Right lobe of liver (tissue), 4 donors: Measurements from ENCODE around the gene F12.

ENCODE experiments used
- POLR2A ChIP-seq: fragments of 450-650 bp; IDR thresholded peaks from one replicate; pipeline ENCODE4 v1.6.1; 2017; ENCODE audit warnings: antibody characterized with exemption, mild to moderate bottlenecking
- TF ChIP-seq, protein P1 (sequence below), 4 donors: fragments of 200-600 bp in 3 of 4; fragments of 450-650 bp in 1 of 4; IDR thresholded peaks; one replicate each; pipeline versions ENCODE4 v1.5.1 to v1.8.0; 2016 to 2022; ENCODE audit warnings: antibody characterized with exemption in 4 of 4, mild to moderate bottlenecking in 2 of 4
- donor health status: DM: no; HTN: no; CAD: no.
- donor health status: DM: no; HTN: no; CAD: no.
- donor health status: DM: no; HTN: yes; CAD: no.

DNA sequence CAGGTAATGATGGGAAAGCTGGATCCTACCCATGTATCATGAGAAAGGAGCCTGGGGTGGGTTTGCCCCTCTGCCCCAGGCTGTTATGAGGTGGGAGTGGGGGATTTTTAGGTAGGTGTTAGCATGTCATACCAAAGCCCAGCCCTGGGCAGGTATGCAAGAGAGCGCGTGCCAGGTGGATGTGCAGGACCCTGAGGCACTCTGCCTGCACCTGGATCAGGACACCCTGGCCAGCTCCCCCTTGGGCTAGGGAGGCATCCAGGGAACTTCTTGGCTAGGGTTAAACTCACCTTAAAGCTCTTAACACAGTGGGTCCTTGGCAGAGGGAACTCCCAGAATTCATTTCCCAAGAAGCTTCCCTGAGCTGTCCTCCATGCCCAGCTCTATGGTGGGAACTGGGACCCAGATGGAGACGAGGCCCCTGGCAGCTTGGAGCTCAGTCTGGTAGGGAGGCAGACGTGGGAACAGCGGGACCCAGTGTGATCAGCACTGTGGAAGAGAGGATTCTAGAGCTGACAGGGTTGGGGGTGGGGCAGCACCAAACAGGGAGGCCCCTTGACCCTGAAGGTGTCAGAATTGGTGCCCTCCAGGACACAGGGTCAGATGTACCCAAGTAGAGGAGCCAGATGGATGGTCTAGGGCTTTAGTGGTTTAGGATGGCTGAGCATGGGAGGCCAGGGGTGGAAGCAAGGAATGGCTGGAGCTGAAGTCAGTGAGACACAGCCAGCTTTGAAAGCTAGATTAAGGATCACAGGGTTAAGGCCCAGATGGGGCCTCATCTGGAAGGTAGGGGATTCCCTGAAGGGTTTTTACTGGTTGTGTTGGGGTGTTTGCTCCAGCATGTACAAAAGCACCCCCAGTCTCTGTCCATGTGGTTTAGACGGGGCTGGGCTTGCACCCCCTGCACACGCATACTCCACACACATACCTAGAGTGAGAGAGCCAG is 35.0 kb upstream of the F12 start:
- TF ChIP-seq, protein P1, sequence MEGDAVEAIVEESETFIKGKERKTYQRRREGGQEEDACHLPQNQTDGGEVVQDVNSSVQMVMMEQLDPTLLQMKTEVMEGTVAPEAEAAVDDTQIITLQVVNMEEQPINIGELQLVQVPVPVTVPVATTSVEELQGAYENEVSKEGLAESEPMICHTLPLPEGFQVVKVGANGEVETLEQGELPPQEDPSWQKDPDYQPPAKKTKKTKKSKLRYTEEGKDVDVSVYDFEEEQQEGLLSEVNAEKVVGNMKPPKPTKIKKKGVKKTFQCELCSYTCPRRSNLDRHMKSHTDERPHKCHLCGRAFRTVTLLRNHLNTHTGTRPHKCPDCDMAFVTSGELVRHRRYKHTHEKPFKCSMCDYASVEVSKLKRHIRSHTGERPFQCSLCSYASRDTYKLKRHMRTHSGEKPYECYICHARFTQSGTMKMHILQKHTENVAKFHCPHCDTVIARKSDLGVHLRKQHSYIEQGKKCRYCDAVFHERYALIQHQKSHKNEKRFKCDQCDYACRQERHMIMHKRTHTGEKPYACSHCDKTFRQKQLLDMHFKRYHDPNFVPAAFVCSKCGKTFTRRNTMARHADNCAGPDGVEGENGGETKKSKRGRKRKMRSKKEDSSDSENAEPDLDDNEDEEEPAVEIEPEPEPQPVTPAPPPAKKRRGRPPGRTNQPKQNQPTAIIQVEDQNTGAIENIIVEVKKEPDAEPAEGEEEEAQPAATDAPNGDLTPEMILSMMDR (IDR thresholded peaks at IDR 0.05): no peak
- no peak for TF ChIP-seq POLR2A
